Inflammatory macrophage treated with lipopolysaccharide for 1 hour (primary cell): ENCODE results near the gene CSRNP3.

Source experiments
- DNase-seq, 2 donors: peaks; one replicate each; pipeline ENCODE4 v3.0.0-alpha.2; 2020 to 2022

Gene CSRNP3

DNA sequence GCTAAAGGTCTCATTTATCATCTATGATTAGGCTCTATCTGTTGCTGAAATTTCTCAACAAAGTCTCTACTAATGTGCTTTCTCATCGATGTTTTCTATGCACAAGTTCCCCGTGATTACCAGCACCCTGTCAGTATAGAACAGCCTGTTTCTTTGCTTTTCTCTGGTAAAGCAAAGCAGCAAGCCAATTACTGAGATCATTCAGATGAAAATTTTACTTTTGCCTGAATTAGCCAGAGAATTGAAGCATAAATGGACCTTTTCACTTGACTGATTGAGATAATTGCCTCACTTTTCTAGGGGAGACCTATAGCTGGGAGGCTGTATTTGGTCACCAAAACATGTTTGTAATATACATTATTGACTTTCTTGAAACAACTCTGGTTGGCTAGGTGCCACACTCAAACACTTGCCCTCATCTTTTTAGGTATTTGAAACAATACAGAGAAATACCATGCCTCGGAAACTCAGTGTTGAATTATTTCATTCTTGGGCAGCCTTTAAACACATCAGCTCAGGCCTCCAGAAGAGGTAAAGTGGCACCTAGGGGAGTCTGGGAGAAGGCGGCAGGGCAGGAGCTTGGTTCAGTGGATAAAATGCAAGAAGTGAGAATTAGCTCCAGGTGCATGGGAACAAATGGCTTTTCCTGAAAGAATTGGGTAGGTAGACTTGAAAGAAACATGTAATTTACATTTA lies 228.4 kb downstream of the CSRNP3 start:
- no peak for DNase-seq

DNA sequence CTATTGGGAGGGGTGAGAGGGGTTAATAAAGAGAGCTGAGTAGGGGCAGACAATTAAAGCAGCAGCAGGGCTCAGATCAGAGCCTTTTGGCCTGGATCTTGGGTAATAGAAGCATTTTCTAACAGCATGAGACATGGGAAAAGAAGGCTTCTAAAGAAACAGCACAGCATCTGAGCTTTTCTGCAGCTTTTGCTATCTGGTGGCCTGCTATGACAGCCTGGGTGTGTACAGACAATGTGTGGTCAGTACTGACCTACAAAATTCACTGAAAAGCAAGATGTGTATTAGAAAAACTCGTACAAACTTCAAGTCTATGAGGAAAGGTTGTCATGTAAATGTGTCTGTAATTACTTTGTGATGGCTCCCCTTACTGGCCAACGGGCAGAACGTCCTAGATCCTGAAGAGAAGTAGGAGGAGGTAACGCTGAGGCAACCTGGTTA lies 229.0 kb downstream of the CSRNP3 start:
- DNase-seq, result peak; percentile 6 to 31

DNA sequence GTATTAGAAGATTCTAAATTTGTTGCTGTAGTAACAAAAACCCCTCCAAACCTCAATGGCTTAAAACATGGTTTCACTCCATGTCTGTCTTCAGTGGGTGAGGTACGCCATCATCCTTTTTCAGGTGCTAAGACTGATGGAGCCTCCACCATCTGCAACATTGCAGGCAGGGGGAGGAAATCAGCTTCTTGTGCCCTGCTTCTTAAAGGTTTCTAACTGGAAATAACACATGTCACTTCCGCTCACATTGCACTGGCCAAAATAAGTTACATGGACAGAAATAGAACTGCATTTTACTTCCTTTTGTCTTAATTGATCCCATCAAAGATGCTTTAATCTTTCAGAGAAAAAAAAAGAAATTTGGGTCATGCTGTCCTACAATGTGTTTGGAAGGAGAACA lies 230.4 kb downstream of the CSRNP3 start:
- DNase-seq, result no peak

DNA sequence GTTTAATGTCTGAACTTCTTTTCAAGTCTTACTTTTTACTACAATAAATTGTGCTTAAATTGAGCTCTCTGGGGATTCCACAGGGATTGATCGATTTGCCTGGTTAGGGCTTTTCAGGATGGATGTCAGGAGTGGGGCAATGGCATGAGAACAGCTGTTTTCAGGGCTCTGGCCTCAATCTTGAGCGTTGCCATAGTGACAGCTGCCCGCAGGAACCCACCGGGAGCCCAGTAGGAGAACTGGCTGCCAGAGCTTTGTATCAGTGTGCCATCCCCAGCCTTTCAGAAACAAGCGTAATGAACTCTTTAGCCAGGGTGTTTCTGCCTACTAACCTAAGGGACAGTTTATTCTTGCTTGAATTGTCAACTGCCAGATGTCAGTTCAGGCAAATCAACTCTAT lies 231.0 kb downstream of the CSRNP3 start:
- no peak for DNase-seq

DNA sequence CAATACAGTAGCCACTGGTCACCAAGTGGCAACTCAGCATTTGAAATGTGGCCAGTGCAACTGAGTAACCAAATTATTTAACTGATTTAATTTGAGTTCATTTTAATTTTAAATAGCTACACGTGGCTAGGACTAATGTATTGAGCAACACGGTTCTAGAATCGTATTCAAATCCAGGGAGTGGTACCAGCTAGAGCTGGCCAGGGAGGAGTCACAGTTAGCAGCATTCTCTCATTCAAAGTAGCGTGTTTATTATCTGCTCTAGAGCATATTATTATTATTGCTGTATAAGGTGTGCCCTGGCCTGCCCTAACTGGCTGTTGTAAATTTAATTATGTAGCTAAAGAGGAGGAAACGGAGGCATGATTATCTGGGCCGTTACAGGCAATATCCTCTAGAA lies 231.6 kb downstream of the CSRNP3 start:
- DNase-seq, result no peak

DNA sequence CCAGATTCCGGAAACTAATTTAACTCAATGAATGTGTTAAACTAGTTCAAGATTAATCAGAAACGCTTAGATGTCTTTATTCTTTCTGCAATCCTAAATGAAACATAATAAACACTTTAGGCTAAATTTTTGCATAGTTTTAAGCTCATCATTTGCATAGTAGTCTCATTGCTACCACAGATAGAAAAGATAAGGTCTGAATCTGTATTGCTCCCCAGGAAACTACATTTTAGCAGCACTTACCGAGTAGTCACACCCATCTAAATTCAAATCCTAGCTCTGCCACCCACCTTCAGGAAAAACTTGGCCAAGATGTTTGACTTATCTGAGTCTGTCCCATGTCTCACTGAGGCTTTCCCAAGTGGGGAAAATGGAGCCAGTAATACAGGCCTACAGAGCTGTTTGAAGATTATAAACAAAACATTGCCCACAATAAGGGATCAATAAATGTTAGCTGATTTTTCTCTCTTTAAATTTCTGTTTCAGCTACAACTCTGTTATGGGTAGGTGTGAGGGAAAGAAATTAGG lies 237.5 kb downstream of the CSRNP3 start:
- no peak for DNase-seq

DNA sequence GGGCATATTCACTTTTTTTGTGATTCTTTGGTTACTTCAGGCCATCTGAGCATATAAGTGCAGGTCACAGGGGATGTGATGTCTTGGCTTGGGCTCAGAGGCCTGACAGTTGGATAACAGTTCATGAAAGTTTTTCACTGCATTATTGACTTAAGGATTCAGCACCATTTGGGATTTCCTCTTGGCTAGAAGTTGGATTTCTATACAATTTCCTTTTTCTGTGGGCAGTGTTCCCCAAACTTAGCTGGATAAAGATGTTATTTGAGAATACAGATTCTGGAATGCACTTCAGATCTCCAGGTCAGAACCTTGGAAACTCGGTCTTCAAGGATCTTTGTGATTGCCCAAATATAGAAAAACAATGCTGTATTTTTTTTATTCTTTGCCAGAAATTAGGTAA lies 246.6 kb downstream of the CSRNP3 start:
- DNase-seq, result no peak

DNA sequence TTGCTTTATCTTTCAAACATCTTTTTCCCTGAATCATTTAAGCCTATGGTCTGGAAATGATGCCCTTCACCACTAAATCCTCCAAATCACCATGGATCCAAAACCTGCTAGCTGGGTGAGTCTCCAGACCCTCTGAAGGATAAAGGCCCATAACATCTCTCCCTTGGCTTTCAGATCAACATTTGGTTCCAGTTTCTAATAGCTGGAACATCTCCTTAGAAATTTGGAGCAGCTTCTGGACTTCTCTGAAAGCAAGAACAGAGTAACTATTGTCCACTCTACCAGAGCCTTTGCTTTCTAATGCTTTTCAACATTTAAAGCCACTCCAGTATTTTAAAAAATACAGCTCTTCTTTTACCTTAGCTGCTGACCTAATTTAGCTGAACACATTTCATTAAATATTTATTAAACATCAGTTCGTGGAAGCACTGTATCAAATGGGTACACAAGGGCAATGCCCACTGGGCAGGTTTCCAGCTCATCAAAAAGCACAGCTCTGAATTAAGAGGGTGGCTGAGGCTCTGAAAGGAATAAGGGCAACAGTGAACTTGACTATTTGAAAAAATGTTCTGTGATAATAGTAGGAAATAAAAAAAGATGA lies 249.2 kb downstream of the CSRNP3 start:
- DNase-seq, result no peak

DNA sequence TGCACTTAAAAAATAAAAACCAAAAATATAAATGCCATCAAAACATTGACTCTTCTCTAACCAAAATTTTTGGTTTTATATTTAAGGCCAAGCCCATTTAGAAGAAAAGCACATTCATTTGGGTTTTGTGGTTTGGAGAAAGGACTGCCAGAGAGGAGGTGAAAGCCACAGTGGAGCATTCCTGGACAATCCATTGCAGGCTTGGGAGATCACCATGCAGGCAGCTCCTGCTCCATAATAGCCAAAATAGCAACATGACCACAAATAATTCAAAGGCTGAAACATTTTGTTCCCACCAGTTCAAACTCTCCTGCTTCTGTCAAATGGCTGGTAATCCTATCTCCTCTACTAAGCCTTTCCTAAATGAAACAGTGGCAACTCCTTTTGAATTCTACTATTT lies 251.0 kb downstream of the CSRNP3 start:
- DNase-seq, result no peak

DNA sequence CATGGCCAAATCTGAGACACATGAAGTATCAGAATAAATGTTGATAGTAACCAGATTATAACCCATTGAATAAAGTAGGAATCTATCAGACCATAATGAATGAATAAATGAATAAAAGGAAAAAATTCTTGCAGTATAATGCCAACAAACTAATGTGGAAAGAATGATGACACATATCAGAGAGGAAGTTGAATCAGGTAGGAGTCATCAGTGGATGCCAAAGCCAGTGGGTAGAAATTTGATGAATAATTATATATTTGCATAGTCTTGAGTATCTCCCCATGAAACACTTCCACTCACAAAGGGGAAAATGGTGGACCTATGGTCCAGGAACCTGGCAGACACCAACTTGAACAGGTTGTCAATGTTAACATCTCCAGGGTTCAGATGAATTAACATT lies 255.9 kb downstream of the CSRNP3 start:
- peak in 1 of 2 donors; percentile 7 for DNase-seq
